ENCODE results near the gene ELF4. TPM values are rescaled to one million over a fixed set of nuclear protein-coding genes. Genes with fewer than 3 reads are reported as not detected.

ELF4 gene
- total RNA-seq, 1 experiment from 2014 or later: 19.2 TPM

GRCh38 chrX:130117166-130117565, 6.9 kb upstream of the ELF4 start:
- no peak overlapping the region for H3K27ac ChIP-seq (ENCODE audit: low read depth, low read length)
- no peaks in the 10 kb centered on the region for H3K27me3 ChIP-seq (ENCODE audit: insufficient read depth, low read length)
- H3K9ac ChIP-seq (ENCODE audit: low read length): no peak overlapping the region
- ATAC-seq (no peak), DNase-seq (ENCODE audit: low read depth, low spot score) (no peak)
- H3K9me3 ChIP-seq (ENCODE audit: control insufficient read depth in 1 of 2, insufficient read depth in 1 of 2, low read depth in 1 of 2, low read length in 2 of 2): no peaks in the 10 kb centered on the region
- H4K20me1 ChIP-seq (ENCODE audit: insufficient read depth): no peaks in the 10 kb centered on the region
- BruUV-seq (replicated peaks): no TSS peak
- ChIA-PET RAD21 (ENCODE audit: low non-redundant PET in 1 of 2, low total read pairs in 2 of 2, uncharacterized antibody in 2 of 2, unreplicated experiment in 2 of 2) (no interaction called here), POLR2A (no interaction called here), CTCF (no interaction called here)
- H3K4me1 ChIP-seq (ENCODE audit: control insufficient read depth in 1 of 2, insufficient read depth in 2 of 2, low read length in 2 of 2): peaks cover 36 to 73% of the 10 kb centered on the region in 2 experiments
- H3K4me2 ChIP-seq (ENCODE audit: low read length): no peak overlapping the region
- intact Hi-C loops (cut with micrococcal nuclease): no loop called here
- no peak overlapping the region for H2AFZ ChIP-seq (ENCODE audit: low read depth, low read length, poor library complexity, severe bottlenecking)
- H3K36me3 ChIP-seq (ENCODE audit: control insufficient read depth in 1 of 2, insufficient read depth in 2 of 2, low read length in 2 of 2): no peaks in the 10 kb centered on the region
- no peaks in the 10 kb centered on the region for H3K79me2 ChIP-seq (ENCODE audit: insufficient read depth, low read length)
- no peaks in the 10 kb centered on the region for H3K9me2 ChIP-seq (ENCODE audit: insufficient read depth)
- TF ChIP-seq, protein P1, sequence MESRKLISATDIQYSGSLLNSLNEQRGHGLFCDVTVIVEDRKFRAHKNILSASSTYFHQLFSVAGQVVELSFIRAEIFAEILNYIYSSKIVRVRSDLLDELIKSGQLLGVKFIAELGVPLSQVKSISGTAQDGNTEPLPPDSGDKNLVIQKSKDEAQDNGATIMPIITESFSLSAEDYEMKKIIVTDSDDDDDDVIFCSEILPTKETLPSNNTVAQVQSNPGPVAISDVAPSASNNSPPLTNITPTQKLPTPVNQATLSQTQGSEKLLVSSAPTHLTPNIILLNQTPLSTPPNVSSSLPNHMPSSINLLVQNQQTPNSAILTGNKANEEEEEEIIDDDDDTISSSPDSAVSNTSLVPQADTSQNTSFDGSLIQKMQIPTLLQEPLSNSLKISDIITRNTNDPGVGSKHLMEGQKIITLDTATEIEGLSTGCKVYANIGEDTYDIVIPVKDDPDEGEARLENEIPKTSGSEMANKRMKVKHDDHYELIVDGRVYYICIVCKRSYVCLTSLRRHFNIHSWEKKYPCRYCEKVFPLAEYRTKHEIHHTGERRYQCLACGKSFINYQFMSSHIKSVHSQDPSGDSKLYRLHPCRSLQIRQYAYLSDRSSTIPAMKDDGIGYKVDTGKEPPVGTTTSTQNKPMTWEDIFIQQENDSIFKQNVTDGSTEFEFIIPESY (IDR thresholded peaks at IDR 0.05; ENCODE audit: extremely low read depth, insufficient replicate concordance, low read length): no peak
- TF ChIP-seq ELF1 (IDR thresholded peaks at IDR 0.05; ENCODE audit: borderline replicate concordance, low read depth) (no peak), EZH2 (IDR thresholded peaks at IDR 0.05) (no peak), TCF7L2 (IDR thresholded peaks at IDR 0.05; ENCODE audit: borderline replicate concordance, extremely low read depth, insufficient read depth, insufficient read length) (no peak), ZFX (IDR thresholded peaks at IDR 0.05) (no peak), JUND (IDR thresholded peaks at IDR 0.05) (no peak), MAX (IDR thresholded peaks at IDR 0.05) (no peak), CTCF (IDR thresholded peaks at IDR 0.05 in 2 of 3, conservative IDR thresholded peaks at IDR 0.05 in 1 of 3; ENCODE audit: borderline replicate concordance in 1 of 3, insufficient read depth in 1 of 3, low read depth in 2 of 3, low read length in 2 of 3) (no peak), FOSL1 (IDR thresholded peaks at IDR 0.05; ENCODE audit: low read depth) (no peak), ZNF274 (IDR thresholded peaks at IDR 0.05; ENCODE audit: low read depth, low read length) (no peak), POLR2AphosphoS5 (IDR thresholded peaks at IDR 0.05; ENCODE audit: low read depth, low read length) (no peak), POLR2A (IDR thresholded peaks at IDR 0.05; ENCODE audit: borderline replicate concordance, extremely low read depth, insufficient read depth, insufficient read length) (no peak), SIN3A (IDR thresholded peaks at IDR 0.05; ENCODE audit: low read depth) (no peak), EZH2phosphoT487 (IDR thresholded peaks at IDR 0.05; ENCODE audit: borderline replicate concordance) (no peak), SRF (IDR thresholded peaks at IDR 0.05; ENCODE audit: low read depth) (no peak), CBX3 (IDR thresholded peaks at IDR 0.05; ENCODE audit: low read depth) (no peak), CEBPB (IDR thresholded peaks at IDR 0.05; ENCODE audit: low read depth) (no peak), EGR1 (IDR thresholded peaks at IDR 0.05; ENCODE audit: low read depth) (no peak)
- TF ChIP-seq, protein P2, sequence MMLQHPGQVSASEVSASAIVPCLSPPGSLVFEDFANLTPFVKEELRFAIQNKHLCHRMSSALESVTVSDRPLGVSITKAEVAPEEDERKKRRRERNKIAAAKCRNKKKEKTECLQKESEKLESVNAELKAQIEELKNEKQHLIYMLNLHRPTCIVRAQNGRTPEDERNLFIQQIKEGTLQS (IDR thresholded peaks at IDR 0.05): no peak
- TF ChIP-seq, protein P3, sequence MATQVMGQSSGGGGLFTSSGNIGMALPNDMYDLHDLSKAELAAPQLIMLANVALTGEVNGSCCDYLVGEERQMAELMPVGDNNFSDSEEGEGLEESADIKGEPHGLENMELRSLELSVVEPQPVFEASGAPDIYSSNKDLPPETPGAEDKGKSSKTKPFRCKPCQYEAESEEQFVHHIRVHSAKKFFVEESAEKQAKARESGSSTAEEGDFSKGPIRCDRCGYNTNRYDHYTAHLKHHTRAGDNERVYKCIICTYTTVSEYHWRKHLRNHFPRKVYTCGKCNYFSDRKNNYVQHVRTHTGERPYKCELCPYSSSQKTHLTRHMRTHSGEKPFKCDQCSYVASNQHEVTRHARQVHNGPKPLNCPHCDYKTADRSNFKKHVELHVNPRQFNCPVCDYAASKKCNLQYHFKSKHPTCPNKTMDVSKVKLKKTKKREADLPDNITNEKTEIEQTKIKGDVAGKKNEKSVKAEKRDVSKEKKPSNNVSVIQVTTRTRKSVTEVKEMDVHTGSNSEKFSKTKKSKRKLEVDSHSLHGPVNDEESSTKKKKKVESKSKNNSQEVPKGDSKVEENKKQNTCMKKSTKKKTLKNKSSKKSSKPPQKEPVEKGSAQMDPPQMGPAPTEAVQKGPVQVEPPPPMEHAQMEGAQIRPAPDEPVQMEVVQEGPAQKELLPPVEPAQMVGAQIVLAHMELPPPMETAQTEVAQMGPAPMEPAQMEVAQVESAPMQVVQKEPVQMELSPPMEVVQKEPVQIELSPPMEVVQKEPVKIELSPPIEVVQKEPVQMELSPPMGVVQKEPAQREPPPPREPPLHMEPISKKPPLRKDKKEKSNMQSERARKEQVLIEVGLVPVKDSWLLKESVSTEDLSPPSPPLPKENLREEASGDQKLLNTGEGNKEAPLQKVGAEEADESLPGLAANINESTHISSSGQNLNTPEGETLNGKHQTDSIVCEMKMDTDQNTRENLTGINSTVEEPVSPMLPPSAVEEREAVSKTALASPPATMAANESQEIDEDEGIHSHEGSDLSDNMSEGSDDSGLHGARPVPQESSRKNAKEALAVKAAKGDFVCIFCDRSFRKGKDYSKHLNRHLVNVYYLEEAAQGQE (IDR thresholded peaks at IDR 0.05; ENCODE audit: low read depth): no peak
- no peak overlapping the region for H3K4me3 ChIP-seq (replicated peaks in 1 of 2; ENCODE audit: low read depth in 1 of 2, low read length in 2 of 2)
